Activated naive CD8-positive, alpha-beta T cell (primary cell): ENCODE results near the gene PDPN.

Experiments
- H3K27ac Mint-ChIP-seq: one replicate; pipeline ENCODE4 v1.8.0; 2021; ENCODE audit warnings: mixed read lengths
- H3K27me3 Mint-ChIP-seq: one replicate; pipeline ENCODE4 v1.8.0; 2021; ENCODE audit warnings: mixed read lengths
- H3K36me3 Mint-ChIP-seq: one replicate; pipeline ENCODE4 v1.8.0; 2021; ENCODE audit warnings: mixed read lengths
- H3K4me1 Mint-ChIP-seq: one replicate; pipeline ENCODE4 v1.8.0; 2021; ENCODE audit warnings: low read depth, mixed read lengths
- H3K4me3 Mint-ChIP-seq: one replicate; pipeline ENCODE4 v1.8.0; 2021; ENCODE audit warnings: mild to moderate bottlenecking, mixed read lengths
- H3K9me3 Mint-ChIP-seq: one replicate; pipeline ENCODE4 v1.8.0; 2021; ENCODE audit warnings: low read depth, mixed read lengths

The PDPN gene

DNA sequence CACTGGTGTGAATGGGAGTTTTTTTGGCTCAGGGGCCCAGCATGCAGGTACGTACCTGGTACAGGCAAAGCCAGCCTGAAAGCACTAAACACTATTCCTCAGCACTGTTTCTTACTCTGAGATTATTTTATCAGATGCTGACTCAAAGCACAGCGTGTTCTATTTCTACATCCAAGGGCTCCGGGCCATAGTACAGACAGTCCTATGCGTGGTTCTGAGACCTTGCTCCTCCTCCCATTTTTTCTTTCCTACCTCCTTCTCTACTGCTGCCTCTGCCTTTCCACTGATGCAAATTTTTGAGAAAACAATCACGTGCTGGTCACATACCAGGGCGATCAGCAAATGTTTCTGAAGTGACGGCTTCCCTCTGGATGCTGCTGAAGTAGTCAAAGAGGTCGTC lies 36.3 kb downstream of the PDPN start:
- H3K27ac Mint-ChIP-seq: no peak overlapping the region
- H3K36me3 Mint-ChIP-seq: no peaks in the 10 kb centered on the region
- no peaks in the 10 kb centered on the region for H3K9me3 Mint-ChIP-seq
- H3K4me3 Mint-ChIP-seq: no peak overlapping the region
- H3K27me3 Mint-ChIP-seq: peaks cover 9% of the 10 kb centered on the region
- H3K4me1 Mint-ChIP-seq: no peaks in the 10 kb centered on the region

GRCh38 chr1:13620825-13621224 lies 37.2 kb downstream of the PDPN start:
- Mint-ChIP-seq H3K27me3 (peaks cover 9% of the 10 kb centered on the region), H3K4me3 (no peak overlapping the region), H3K27ac (no peak overlapping the region), H3K9me3 (no peaks in the 10 kb centered on the region), H3K36me3 (no peaks in the 10 kb centered on the region), H3K4me1 (no peaks in the 10 kb centered on the region)

DNA sequence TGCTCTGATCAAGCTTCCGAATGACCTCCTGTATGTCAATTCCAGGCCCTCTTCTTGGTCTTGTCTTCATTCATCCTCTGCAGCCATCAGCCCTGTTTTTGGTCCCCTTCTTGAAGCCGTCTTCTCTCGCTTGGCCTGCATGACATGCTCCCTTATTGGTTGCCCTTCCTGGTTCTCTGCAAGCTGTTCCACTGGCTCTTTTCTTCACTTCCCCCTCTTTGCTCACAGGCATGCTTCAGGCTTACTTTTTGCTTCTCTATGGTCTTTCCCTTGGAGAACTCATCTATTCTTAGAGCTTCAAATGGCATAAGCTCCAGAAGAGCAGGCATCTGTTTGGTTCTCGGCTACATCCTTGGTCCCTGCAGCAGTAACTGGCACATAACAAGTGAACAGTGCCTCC lies 38.8 kb downstream of the PDPN start:
- H3K4me3 Mint-ChIP-seq: no peak overlapping the region

DNA sequence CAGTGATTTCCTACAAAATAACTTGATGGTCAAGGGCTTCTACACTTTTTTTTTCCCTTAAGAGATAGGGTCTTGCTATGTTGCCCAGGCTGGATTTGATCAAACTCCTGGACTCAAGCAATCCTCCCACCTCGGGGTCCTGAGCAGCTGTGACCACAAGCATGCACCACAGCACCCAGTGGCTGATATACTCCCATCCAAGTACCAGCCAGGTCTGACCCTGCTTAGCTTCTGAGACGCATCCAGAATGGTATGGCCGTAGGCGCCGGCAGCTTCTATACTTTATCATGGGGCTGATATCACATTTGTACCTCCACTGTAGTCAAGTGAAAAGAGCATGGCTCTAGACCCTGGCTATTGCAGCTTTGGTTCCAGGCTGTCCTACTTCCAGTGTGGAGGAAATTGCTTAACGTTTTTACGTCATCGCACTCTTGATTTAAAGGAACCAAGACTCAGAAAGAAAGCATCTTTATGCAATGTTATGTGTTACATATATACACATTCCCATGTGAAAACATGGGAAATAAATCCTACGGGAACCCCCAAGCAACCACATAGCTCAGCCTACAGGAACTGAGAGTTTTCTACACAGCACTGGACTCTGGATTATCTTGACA lies 39.5 kb downstream of the PDPN start:
- Mint-ChIP-seq H3K4me1 (no peaks in the 10 kb centered on the region), H3K27ac (no peak overlapping the region), H3K4me3 (no peak overlapping the region), H3K27me3 (peaks cover 7% of the 10 kb centered on the region), H3K36me3 (no peaks in the 10 kb centered on the region), H3K9me3 (no peaks in the 10 kb centered on the region)

More for the DNA sequence above, 38.8 kb downstream of the PDPN start:
- no peaks in the 10 kb centered on the region for H3K4me1 Mint-ChIP-seq
- no peaks in the 10 kb centered on the region for H3K36me3 Mint-ChIP-seq
- H3K9me3 Mint-ChIP-seq: no peaks in the 10 kb centered on the region
- H3K27me3 Mint-ChIP-seq: peaks cover 9% of the 10 kb centered on the region
- no peak overlapping the region for H3K27ac Mint-ChIP-seq

- Mint-ChIP-seq H3K4me3 (no peak overlapping the region), H3K27me3 (peaks cover 7% of the 10 kb centered on the region), H3K27ac (no peak overlapping the region), H3K36me3 (no peaks in the 10 kb centered on the region), H3K4me1 (no peaks in the 10 kb centered on the region), H3K9me3 (no peaks in the 10 kb centered on the region)
Observed at GRCh38 chr1:13624526-13624925, 40.9 kb downstream of the PDPN start.

GRCh38 chr1:13627127-13627526 lies 43.5 kb downstream of the PDPN start:
- H3K4me3 Mint-ChIP-seq: no peak overlapping the region
- no peaks in the 10 kb centered on the region for H3K4me1 Mint-ChIP-seq
- no peaks in the 10 kb centered on the region for H3K36me3 Mint-ChIP-seq
- peaks cover 3% of the 10 kb centered on the region for H3K27me3 Mint-ChIP-seq
- H3K9me3 Mint-ChIP-seq: peaks cover 4% of the 10 kb centered on the region
- no peak overlapping the region for H3K27ac Mint-ChIP-seq

DNA sequence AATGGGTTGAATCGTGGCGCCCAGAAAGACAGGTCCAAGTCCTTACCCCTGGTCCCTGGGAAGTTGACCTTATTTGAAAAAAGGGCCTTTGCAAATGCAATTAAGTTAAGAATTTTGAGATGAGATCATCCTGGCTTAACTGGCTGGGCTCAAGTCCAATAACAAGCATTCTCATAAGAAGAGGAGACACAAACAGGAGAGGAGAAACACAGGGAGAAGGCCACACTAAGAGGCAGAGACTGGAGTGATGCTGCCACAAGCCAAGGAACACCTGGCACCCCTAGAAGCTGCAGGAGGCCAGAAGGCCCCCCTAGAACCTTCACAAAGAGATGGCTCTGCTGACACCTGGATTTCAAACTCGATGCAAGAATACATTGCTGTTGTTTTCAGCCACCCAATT lies 44.6 kb downstream of the PDPN start:
- Mint-ChIP-seq H3K4me3 (no peak overlapping the region), H3K4me1 (no peaks in the 10 kb centered on the region), H3K9me3 (peaks cover 5% of the 10 kb centered on the region), H3K36me3 (no peaks in the 10 kb centered on the region), H3K27ac (no peak overlapping the region), H3K27me3 (peaks cover 3% of the 10 kb centered on the region)

DNA sequence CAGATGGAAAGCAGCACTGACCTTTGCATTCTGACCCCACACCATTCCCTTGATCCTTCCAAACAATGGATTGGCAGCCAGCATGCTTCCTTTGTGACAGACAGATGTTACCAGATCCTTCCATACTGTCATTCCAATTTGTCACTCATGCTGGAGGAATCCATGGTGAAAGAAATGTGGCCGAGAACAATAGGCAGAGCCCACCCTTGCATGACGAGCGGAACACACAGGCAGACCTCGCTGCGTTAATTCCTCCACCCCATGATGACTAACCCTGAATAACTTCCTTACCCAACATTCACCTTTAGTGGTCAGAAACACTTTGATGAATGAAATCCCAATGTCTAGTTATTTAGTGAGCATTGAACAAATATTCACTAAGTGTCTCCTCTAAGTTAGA lies 45.1 kb downstream of the PDPN start:
- no peak overlapping the region for H3K4me3 Mint-ChIP-seq
- no peak overlapping the region for H3K27ac Mint-ChIP-seq
- no peaks in the 10 kb centered on the region for H3K36me3 Mint-ChIP-seq
- no peaks in the 10 kb centered on the region for H3K4me1 Mint-ChIP-seq
- peaks cover 5% of the 10 kb centered on the region for H3K9me3 Mint-ChIP-seq
- H3K27me3 Mint-ChIP-seq: peaks cover 3% of the 10 kb centered on the region

- Mint-ChIP-seq H3K27me3 (peaks cover 7% of the 10 kb centered on the region), H3K9me3 (peaks cover 17% of the 10 kb centered on the region), H3K4me1 (no peaks in the 10 kb centered on the region), H3K36me3 (peaks cover 10% of the 10 kb centered on the region), H3K27ac (no peak overlapping the region), H3K4me3 (no peak overlapping the region)
Observed at GRCh38 chr1:13642306-13643004, 58.8 kb downstream of the PDPN start.

DNA sequence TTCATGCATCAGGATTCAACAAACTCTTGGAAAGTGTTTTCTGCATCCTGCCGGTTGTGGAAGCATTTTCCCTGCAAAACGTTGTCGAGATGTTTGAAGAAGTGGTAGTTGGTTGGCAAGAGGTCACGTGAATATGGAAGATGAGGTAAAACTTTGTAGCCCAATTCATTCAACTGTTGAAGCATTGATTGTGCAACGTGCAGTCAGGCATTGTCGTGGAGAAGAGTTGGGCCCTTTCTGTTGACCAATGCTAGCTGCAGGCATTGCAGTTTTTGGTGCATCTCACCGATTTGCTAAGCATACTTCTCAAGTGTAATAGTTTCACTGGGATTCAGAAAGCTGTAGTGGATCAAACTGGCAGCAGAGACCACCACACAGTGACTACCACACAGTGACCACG lies 59.4 kb downstream of the PDPN start:
- Mint-ChIP-seq H3K27ac (no peak overlapping the region), H3K4me3 (no peak overlapping the region), H3K27me3 (peaks cover 7% of the 10 kb centered on the region), H3K36me3 (peaks cover 10% of the 10 kb centered on the region), H3K4me1 (no peaks in the 10 kb centered on the region), H3K9me3 (peaks cover 19% of the 10 kb centered on the region)

- no peaks in the 10 kb centered on the region for H3K4me1 Mint-ChIP-seq
- peaks cover 4% of the 10 kb centered on the region for H3K36me3 Mint-ChIP-seq
- H3K4me3 Mint-ChIP-seq: no peak overlapping the region
- H3K9me3 Mint-ChIP-seq: peaks cover 10% of the 10 kb centered on the region
- H3K27me3 Mint-ChIP-seq: peaks cover 3% of the 10 kb centered on the region
- no peak overlapping the region for H3K27ac Mint-ChIP-seq
Observed at GRCh38 chr1:13646521-13646920, 62.9 kb downstream of the PDPN start.

GRCh38 chr1:13651279-13651678 lies 67.6 kb downstream of the PDPN start:
- peaks cover 10% of the 10 kb centered on the region for H3K9me3 Mint-ChIP-seq
- peaks cover 4% of the 10 kb centered on the region for H3K36me3 Mint-ChIP-seq
- peaks cover 6% of the 10 kb centered on the region for H3K27me3 Mint-ChIP-seq
- no peak overlapping the region for H3K27ac Mint-ChIP-seq
- no peak overlapping the region for H3K4me3 Mint-ChIP-seq
- no peaks in the 10 kb centered on the region for H3K4me1 Mint-ChIP-seq

GRCh38 chr1:13652238-13652637 lies 68.6 kb downstream of the PDPN start:
- Mint-ChIP-seq H3K27ac (no peak overlapping the region), H3K4me3 (no peak overlapping the region), H3K4me1 (no peaks in the 10 kb centered on the region), H3K9me3 (peaks cover 10% of the 10 kb centered on the region), H3K36me3 (peaks cover 4% of the 10 kb centered on the region), H3K27me3 (peaks cover 6% of the 10 kb centered on the region)

GRCh38 chr1:13661539-13661938 lies 77.9 kb downstream of the PDPN start:
- Mint-ChIP-seq H3K27ac (no peak overlapping the region), H3K9me3 (peaks cover 4% of the 10 kb centered on the region), H3K36me3 (peaks cover 3% of the 10 kb centered on the region), H3K4me3 (no peak overlapping the region), H3K27me3 (peaks cover 2% of the 10 kb centered on the region), H3K4me1 (no peaks in the 10 kb centered on the region)

- Mint-ChIP-seq H3K27me3 (peaks cover 2% of the 10 kb centered on the region), H3K27ac (no peak overlapping the region), H3K9me3 (peaks cover 4% of the 10 kb centered on the region), H3K4me1 (no peaks in the 10 kb centered on the region), H3K4me3 (no peak overlapping the region), H3K36me3 (peaks cover 3% of the 10 kb centered on the region)
Observed at GRCh38 chr1:13662493-13662892, 78.9 kb downstream of the PDPN start.

GRCh38 chr1:13663969-13664368 lies 80.3 kb downstream of the PDPN start:
- peaks cover 2% of the 10 kb centered on the region for H3K27me3 Mint-ChIP-seq
- no peak overlapping the region for H3K27ac Mint-ChIP-seq
- H3K9me3 Mint-ChIP-seq: peaks cover 4% of the 10 kb centered on the region
- peaks cover 3% of the 10 kb centered on the region for H3K36me3 Mint-ChIP-seq
- H3K4me3 Mint-ChIP-seq: no peak overlapping the region
- no peaks in the 10 kb centered on the region for H3K4me1 Mint-ChIP-seq
